HG03521 (cell line): ENCODE measurements around the gene HOXC5.
"Not testable (repeated sequence)": the region's sequence is repeated elsewhere in the genome, so short reads cannot be mapped to it uniquely, and the experiment has no call there.

Experiments used
- ATAC-seq: cut with Tn5 transposase; IDR thresholded peaks from one replicate; pipeline ENCODE4 v1.9.1; 2021; ENCODE audit warnings: mild to moderate bottlenecking, moderate library complexity; ENCODE audit not compliant: unreplicated experiment

The HOXC5 gene

DNA sequence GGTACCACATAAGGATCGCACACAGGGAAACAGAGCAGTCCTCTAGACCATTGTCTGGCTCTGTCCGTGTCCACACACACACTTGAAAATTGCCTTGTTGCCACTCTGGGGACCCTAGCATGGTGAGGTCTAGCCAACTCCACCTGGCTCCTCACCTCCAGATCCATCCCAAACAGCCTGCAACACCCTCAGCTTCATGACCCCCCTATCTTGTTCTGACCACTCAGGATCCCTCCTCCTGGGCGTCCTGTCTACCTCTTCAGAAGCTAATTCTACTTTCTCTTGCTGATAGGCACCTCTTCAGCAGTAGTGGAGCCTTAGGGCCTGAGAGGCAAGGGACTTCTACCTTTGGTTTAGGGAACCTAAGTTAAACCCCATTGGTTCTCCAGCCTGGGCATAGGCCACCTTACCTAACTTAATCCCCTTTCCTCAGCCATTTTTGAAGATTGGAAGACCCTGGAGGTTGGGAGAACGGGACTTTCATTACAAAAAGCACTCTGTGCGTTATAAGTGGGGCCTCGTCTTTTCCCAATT is 697 bp upstream of the HOXC5 start:
- ATAC-seq: no peak

DNA sequence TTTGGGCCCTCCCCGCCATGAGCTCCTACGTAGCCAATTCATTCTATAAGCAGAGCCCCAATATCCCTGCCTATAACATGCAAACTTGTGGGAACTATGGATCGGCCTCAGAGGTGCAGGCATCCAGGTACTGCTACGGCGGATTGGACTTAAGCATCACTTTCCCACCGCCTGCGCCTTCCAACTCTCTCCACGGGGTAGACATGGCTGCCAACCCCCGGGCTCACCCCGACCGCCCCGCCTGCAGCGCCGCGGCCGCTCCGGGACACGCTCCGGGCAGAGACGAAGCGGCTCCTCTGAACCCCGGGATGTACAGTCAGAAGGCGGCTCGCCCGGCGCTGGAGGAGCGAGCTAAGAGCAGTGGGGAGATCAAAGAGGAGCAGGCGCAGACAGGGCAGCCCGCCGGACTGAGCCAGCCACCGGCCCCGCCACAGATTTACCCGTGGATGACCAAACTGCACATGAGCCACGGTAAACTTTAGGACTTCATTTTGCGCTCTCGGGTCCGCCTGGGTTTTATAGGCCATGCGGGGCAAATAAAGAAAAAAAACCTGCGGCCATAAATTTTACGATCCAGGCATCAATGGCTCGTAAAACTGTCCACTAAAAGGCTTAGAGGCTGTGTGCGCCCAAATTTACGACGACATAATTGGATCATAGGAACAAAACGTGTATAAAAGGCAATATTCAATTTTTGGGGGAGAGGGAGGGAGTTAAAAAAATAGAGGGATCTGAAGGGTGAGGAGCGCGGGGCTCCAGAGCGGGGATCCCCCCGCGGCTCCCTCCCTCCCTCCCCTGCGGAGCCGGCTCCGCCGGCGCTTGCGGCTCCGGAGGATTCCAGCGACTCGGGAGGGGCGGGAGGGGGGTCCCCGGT is 493 bp downstream of the HOXC5 start:
- ATAC-seq: no peak

DNA sequence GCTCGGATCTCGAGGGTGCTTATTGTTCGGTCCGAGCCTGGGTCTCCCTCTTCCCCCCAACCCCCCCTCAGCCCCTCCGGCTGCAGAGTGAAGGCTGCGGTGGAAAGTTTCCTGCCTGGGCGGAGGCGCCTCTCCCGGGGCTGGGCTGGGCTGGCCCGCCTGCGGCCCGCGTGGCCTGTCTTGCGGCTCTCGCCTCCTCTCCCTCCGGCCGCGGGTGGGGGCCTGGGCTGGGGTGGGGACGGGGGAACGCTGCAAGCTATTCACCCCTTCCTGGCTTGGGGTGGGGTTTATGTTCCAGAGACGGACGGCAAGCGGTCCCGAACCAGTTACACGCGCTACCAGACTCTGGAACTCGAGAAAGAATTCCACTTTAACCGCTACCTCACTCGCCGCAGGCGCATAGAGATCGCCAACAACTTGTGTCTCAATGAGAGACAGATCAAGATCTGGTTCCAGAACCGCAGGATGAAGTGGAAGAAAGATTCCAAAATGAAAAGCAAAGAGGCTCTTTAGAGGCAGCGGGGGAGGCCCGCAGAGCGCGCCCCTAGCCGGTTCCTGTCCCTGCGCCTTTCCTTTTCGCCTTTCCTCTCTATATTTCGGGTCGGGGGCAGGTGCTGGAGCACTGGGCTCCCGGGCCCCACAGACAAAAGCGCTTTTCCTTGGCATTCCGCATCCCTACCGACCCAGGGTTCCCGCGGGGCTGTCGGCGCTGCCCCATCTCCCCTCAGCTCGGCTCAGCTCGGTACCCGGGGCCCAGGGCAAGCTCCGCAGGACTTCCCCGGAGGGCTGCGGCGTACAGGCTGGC is 1.3 kb downstream of the HOXC5 start:
- ATAC-seq: no peak

- ATAC-seq: no peak
These were observed 2.0 kb downstream of the HOXC5 start for GRCh38 chr12:54034785-54035310.

DNA sequence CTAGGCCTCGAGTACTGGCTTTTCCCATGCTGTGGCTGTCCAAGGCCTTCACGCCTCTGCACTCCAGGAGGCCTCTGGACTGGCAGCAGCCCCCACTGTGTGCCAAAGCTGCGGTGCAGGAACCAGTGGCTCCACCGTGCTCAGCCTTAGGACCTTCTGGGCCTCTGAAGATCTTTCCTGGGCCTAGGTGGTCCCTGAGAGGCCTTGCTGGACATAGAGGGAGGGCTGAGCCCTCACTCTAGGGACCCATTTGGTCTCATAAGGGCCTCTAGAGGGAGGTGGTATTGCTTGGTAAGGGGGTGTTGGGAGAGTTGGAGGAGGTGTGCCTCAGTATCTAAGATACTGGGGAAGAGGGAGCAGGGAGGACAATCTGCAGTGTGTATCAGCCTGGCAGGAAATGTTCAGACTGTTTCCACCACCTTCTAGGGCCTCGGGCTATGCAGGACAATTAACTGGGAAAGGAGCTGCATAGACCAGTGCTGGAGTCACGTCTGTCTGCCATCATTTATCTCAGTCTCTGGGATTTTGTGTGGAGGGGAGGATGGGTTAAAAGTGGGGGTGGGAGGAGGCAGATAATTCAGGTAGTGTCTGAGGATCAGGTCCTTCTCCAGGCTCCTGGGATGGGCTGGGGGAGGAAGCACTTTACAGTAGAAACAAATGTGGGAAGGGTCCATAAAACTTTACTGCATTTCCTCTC is 2.9 kb downstream of the HOXC5 start:
- ATAC-seq: no peak

GRCh38 chr12:54036620-54037359 is 3.9 kb downstream of the HOXC5 start:
- ATAC-seq: no peak

- ATAC-seq: no peak
These were observed 4.8 kb downstream of the HOXC5 start for GRCh38 chr12:54037360-54038283.

- no peak for ATAC-seq
These were observed 5.5 kb downstream of the HOXC5 start for GRCh38 chr12:54038284-54038870.

- ATAC-seq: no peak
These were observed 6.1 kb downstream of the HOXC5 start for GRCh38 chr12:54038871-54039414.

DNA sequence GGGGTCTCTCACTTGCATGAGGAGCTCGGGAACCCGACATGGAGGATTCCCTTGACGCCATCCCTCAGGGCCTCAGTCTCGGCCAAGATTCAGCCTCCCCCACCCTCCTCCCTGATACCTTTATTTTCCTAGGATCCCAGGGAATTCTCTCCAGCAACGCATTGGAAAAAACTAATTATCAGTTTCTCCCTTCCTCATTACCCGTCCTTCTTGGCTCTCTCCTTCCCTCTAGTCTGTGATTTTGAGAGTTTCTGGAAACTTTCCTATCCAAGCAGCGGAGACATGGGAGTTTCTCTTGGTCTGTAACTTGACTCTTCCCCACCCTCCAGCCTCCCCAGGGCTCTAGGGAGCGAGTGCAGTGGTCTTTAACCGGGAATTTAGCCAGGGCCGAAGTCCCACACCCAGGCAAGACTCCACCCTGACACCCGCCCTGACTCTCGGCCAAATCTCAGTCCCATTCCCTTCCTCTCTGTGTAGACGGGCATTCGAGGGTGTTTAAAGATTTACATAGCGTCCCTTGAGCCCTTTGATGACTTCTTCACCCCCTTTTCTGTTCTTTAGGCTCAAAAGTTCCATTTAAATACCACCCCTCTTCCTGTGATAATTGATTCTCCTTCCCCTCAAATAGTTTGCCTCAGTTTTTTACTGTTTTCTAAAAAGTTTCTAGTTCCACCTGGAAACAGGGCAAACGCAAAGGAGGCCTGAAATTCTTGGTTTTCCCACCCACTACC is 6.7 kb downstream of the HOXC5 start:
- ATAC-seq: no peak

GRCh38 chr12:54040148-54040494 is 7.3 kb downstream of the HOXC5 start:
- no peak for ATAC-seq

- no peak for ATAC-seq
These were observed 7.8 kb downstream of the HOXC5 start for GRCh38 chr12:54040648-54041047.

GRCh38 chr12:54041097-54041690 is 8.3 kb downstream of the HOXC5 start:
- no peak for ATAC-seq

- not testable (repeated sequence) for ATAC-seq
These were observed 9.2 kb downstream of the HOXC5 start for GRCh38 chr12:54042033-54042432.

GRCh38 chr12:54042970-54043853 is 10.4 kb downstream of the HOXC5 start:
- ATAC-seq: no peak

- no peak for ATAC-seq
These were observed 11.7 kb downstream of the HOXC5 start for GRCh38 chr12:54044425-54045103.
